ENCODE measurements around the gene PALLD.

PALLD gene

GRCh38 chr4:168688584-168688983 lies 191.7 kb downstream of the PALLD start (continued):
- no peak for TF ChIP-seq ZNF677 (tag by site-specific recombination; IDR thresholded peaks at IDR 0.05)
- TF ChIP-seq ZFP69B (tag by site-specific recombination; IDR thresholded peaks at IDR 0.05): no peak

GRCh38 chr4:168689791-168690190 lies 192.9 kb downstream of the PALLD start:
- CTCF ChIA-PET: interaction anchor here (0.6 to 0.9 kb wide), 3 partner anchors 104 to 233 kb away, joined by 3 read pairs; no protein-coding TSS in a partner anchor
- Histone ChIP-seq H3K9me3 (ENCODE audit: control insufficient read depth, insufficient read depth, low read depth, low read length) (no peaks in the 10 kb centered on the region), H3K36me3 (ENCODE audit: control insufficient read depth in 2 of 2, insufficient read depth in 1 of 2, low read length in 2 of 2) (peaks cover 0 to 2% of the 10 kb centered on the region in 2 experiments; a peak in 1 of 3 replicates), H3K4me1 (ENCODE audit: control insufficient read depth, insufficient read depth, low read length) (peaks cover 8% of the 10 kb centered on the region; the same call in 1 of the 2 replicates), H3K4me3 (ENCODE audit: low read depth, low read length) (no peak overlapping the region), H3K27ac (ENCODE audit: extremely low read depth, low read depth, low read length) (no peak overlapping the region)
- POLR2A ChIA-PET: no interaction called here
- TF ChIP-seq ZNF521 (tag by site-specific recombination; IDR thresholded peaks at IDR 0.05): no peak
- TF ChIP-seq ZFP69B (tag by site-specific recombination; IDR thresholded peaks at IDR 0.05): no peak
- TF ChIP-seq ZNF513 (tag by site-specific recombination; IDR thresholded peaks at IDR 0.05): no peak
- TF ChIP-seq ZSCAN30 (tag by site-specific recombination; IDR thresholded peaks at IDR 0.05): no peak
- no peak for TF ChIP-seq KLF1 (tag by site-specific recombination; IDR thresholded peaks at IDR 0.05)
- TF ChIP-seq ZNF785 (tag by site-specific recombination; IDR thresholded peaks at IDR 0.05): no peak
- TF ChIP-seq ZSCAN4 (tag by site-specific recombination; IDR thresholded peaks at IDR 0.05): no peak
- no peak for TF ChIP-seq ZNF792 (tag by site-specific recombination; IDR thresholded peaks at IDR 0.05)

- H3K36me3 ChIP-seq (ENCODE audit: control insufficient read depth in 2 of 2, insufficient read depth in 1 of 2, low read length in 2 of 2): peaks cover 0 to 2% of the 10 kb centered on the region in 2 experiments; a peak in 1 of 3 replicates
- no peaks in the 10 kb centered on the region for H3K9me3 ChIP-seq (ENCODE audit: control insufficient read depth, insufficient read depth, low read depth, low read length)
- TF ChIP-seq OSR2 (tag by site-specific recombination; IDR thresholded peaks at IDR 0.05): no peak
- TF ChIP-seq ZNF449 (tag by site-specific recombination; IDR thresholded peaks at IDR 0.05): no peak
- no peak for TF ChIP-seq ZNF624 (tag by site-specific recombination; IDR thresholded peaks at IDR 0.05)
- no peak for TF ChIP-seq KLF7 (tag by site-specific recombination; IDR thresholded peaks at IDR 0.05; ENCODE audit: borderline replicate concordance)
- no peak for TF ChIP-seq ZNF391 (tag by site-specific recombination; IDR thresholded peaks at IDR 0.05; ENCODE audit: borderline replicate concordance, low read depth)
- no peak for TF ChIP-seq MZF1 (tag by site-specific recombination; IDR thresholded peaks at IDR 0.05; ENCODE audit: borderline replicate concordance)
- TF ChIP-seq SP3 (tag by site-specific recombination; IDR thresholded peaks at IDR 0.05): no peak
- no peak for TF ChIP-seq ZNF76 (tag by site-specific recombination; IDR thresholded peaks at IDR 0.05; ENCODE audit: borderline replicate concordance, low read depth)
- TF ChIP-seq GLIS1 (tag by site-specific recombination; IDR thresholded peaks at IDR 0.05): no peak
- no peak for TF ChIP-seq KLF8 (tag by site-specific recombination; IDR thresholded peaks at IDR 0.05)
- TF ChIP-seq KLF1 (tag by site-specific recombination; IDR thresholded peaks at IDR 0.05): no peak
- no peak for TF ChIP-seq ZNF2 (tag by site-specific recombination; IDR thresholded peaks at IDR 0.05)
- no peak overlapping the region for H3K27ac ChIP-seq (ENCODE audit: extremely low read depth, low read depth, low read length)
- no peak overlapping the region for H3K4me3 ChIP-seq (ENCODE audit: low read depth, low read length)
- ChIA-PET CTCF (interaction anchor here (0.6 to 0.9 kb wide), 3 partner anchors 105 to 233 kb away, joined by 3 read pairs; no protein-coding TSS in a partner anchor), POLR2A (no interaction called here)
- H3K4me1 ChIP-seq (ENCODE audit: control insufficient read depth, insufficient read depth, low read length): peaks cover 12% of the 10 kb centered on the region; the same call in 1 of the 2 replicates
Observed at GRCh38 chr4:168690199-168690598, 193.3 kb downstream of the PALLD start.

All from HEK293 (cell line).